Mesenchymal stem cell (in vitro differentiated cells and primary cell): ENCODE measurements around the gene MRPL42.

ENCODE experiments used
- DNase-seq: peaks from one replicate; pipeline ENCODE4 v3.0.0-alpha.2; 2013
- H2AFZ ChIP-seq: one replicate; pipeline ENCODE4 v1.6.1; 2013; ENCODE audit warnings: low read depth, mild to moderate bottlenecking, control low read depth, inconsistent platforms, low read length, moderate library complexity
- H2AK5ac ChIP-seq: 2 replicates; pipeline ENCODE4 v1.6.1; 2013; ENCODE audit warnings: low read length, moderate library complexity, mild to moderate bottlenecking, inconsistent platforms; ENCODE audit not compliant: severe bottlenecking
- H2BK120ac ChIP-seq: one replicate; pipeline ENCODE4 v1.6.1; 2013; ENCODE audit warnings: low read depth, mild to moderate bottlenecking, inconsistent platforms, low read length, moderate library complexity
- H2BK12ac ChIP-seq, 2 experiments: one replicate each; pipeline ENCODE4 v1.6.1; 2013; ENCODE audit warnings: inconsistent platforms in 2 of 2, low read length in 2 of 2, mild to moderate bottlenecking in 2 of 2, moderate library complexity in 2 of 2, control low read depth in 1 of 2
- H2BK15ac ChIP-seq: one replicate; pipeline ENCODE4 v1.6.1; 2013; ENCODE audit warnings: mild to moderate bottlenecking, low read depth, inconsistent platforms; ENCODE audit not compliant: poor library complexity, severe bottlenecking
- H2BK5ac ChIP-seq: 2 replicates; pipeline ENCODE4 v1.6.1; 2013; ENCODE audit warnings: low read depth, mild to moderate bottlenecking, low read length, control low read depth, inconsistent platforms; ENCODE audit not compliant: poor library complexity, severe bottlenecking
- H3K14ac ChIP-seq, 2 experiments: one replicate each; pipeline ENCODE4 v1.6.1; 2013; ENCODE audit warnings: inconsistent platforms in 2 of 2, low read length in 2 of 2, control low read depth in 1 of 2, mild to moderate bottlenecking in 1 of 2, moderate library complexity in 1 of 2
- H3K18ac ChIP-seq, 2 experiments: one replicate each; pipeline ENCODE4 v1.6.1; 2013; ENCODE audit warnings: inconsistent platforms in 2 of 2, low read length in 2 of 2, control low read depth in 1 of 2, low read depth in 1 of 2, mild to moderate bottlenecking in 1 of 2
- H3K23ac ChIP-seq, 2 experiments: one replicate each; pipeline ENCODE4 v1.6.1; 2013; ENCODE audit warnings: inconsistent platforms in 2 of 2, low read length in 2 of 2, mild to moderate bottlenecking in 2 of 2, moderate library complexity in 2 of 2, control low read depth in 1 of 2
- H3K27ac ChIP-seq: 2 replicates; pipeline ENCODE4 v1.5.1; 2013; ENCODE audit warnings: mild to moderate bottlenecking, moderate library complexity, low read length, control low read depth, inconsistent platforms; ENCODE audit not compliant: poor library complexity, severe bottlenecking
- H3K27me3 ChIP-seq, 2 experiments: 2 replicates each; pipeline versions ENCODE4 v1.6.1 to v1.7.0; 2013; ENCODE audit warnings: low read length in 2 of 2, mild to moderate bottlenecking in 2 of 2, moderate library complexity in 2 of 2, control low read depth in 1 of 2, inconsistent platforms in 1 of 2; ENCODE audit not compliant: control insufficient read depth in 1 of 2, insufficient read depth in 1 of 2
- H3K36me3 ChIP-seq, 2 experiments: 2 replicates each; pipeline versions ENCODE4 v1.6.1 to v1.7.0; 2013; ENCODE audit warnings: low read length in 2 of 2, control low read depth in 1 of 2, inconsistent platforms in 1 of 2, low read depth in 1 of 2, mild to moderate bottlenecking in 1 of 2; ENCODE audit not compliant: insufficient read depth in 2 of 2, control insufficient read depth in 1 of 2
- H3K4ac ChIP-seq, 2 experiments: one replicate each; pipeline ENCODE4 v1.6.1; 2013; ENCODE audit warnings: inconsistent platforms in 2 of 2, low read length in 2 of 2, mild to moderate bottlenecking in 2 of 2, moderate library complexity in 2 of 2, control low read depth in 1 of 2, low read depth in 1 of 2
- H3K4me1 ChIP-seq: 2 replicates; pipeline ENCODE4 v1.6.1; 2013; ENCODE audit warnings: low read depth, low read length, control low read depth; ENCODE audit not compliant: control insufficient read depth, insufficient read depth
- H3K4me2 ChIP-seq: 2 replicates; pipeline ENCODE4 v1.6.1; 2013; ENCODE audit warnings: low read length, mild to moderate bottlenecking, inconsistent platforms; ENCODE audit not compliant: poor library complexity, severe bottlenecking
- H3K4me3 ChIP-seq, 2 experiments: 2 replicates each; pipeline versions ENCODE4 v1.5.1 to v1.7.0; 2013; ENCODE audit warnings: low read length in 2 of 2, mild to moderate bottlenecking in 2 of 2, control low read depth in 1 of 2, low read depth in 1 of 2; ENCODE audit not compliant: insufficient read depth in 1 of 2
- H3K79me1 ChIP-seq: replicated peaks from 2 replicates; pipeline ENCODE4 v1.6.1; 2013; ENCODE audit warnings: mild to moderate bottlenecking, control low read depth, low read length, inconsistent platforms; ENCODE audit not compliant: poor library complexity, severe bottlenecking
- H3K9ac ChIP-seq: 2 replicates; pipeline ENCODE4 v1.7.0; 2013; ENCODE audit warnings: mild to moderate bottlenecking, low read length, moderate library complexity
- H3K9me3 ChIP-seq: 2 replicates; pipeline ENCODE4 v1.7.0; 2013; ENCODE audit warnings: mild to moderate bottlenecking, low read length; ENCODE audit not compliant: control insufficient read depth
- H4K8ac ChIP-seq: one replicate; pipeline ENCODE4 v1.6.1; 2013; ENCODE audit warnings: inconsistent platforms, mild to moderate bottlenecking, low read length, moderate library complexity
- H4K91ac ChIP-seq: one replicate; pipeline ENCODE4 v1.6.1; 2013; ENCODE audit warnings: mild to moderate bottlenecking, low read length, inconsistent platforms
- WGBS: methylation state at CpG from one replicate; pipeline ENCODE4 v1.1.7; 2013; ENCODE audit warnings: mixed read lengths; 5-methylcytosine and 5-hydroxymethylcytosine counted together

MRPL42 gene

DNA sequence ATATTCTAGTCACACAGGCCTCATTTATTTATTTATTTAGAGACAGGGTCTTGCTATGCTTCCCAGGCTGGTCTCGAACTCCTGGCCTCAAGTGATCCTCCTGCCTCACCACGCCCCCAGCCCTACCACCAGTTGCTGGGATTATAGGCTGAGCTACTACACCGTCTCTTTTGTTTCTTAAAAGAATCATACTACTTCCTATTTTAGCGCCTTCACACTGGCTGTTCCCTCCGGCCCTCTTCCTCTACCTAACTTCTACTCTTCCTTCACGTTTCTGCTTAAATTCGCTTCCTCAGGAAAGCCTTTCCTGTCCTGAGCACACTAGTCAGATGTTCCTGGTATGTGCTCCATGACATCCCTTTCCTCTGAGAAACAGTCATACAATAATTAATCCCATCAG is 6.4 kb upstream of the MRPL42 start:
- Histone ChIP-seq H3K4me2 (no peak overlapping the region), H2AK5ac (no peak overlapping the region), H3K27me3 (no peaks in the 10 kb centered on the region), H3K4me3 (no peak overlapping the region), H3K9me3 (no peaks in the 10 kb centered on the region), H2BK120ac (no peak overlapping the region), H2BK5ac (no peak overlapping the region), H3K27ac (no peak overlapping the region), H2BK15ac (no peak overlapping the region), H3K9ac (no peak overlapping the region), H3K18ac (no peak overlapping the region), H3K23ac (no peak overlapping the region), H4K91ac (no peak overlapping the region), H3K36me3 (no peaks in the 10 kb centered on the region), H3K4me1 (no peaks in the 10 kb centered on the region), H4K8ac (no peak overlapping the region), H3K4ac (no peak overlapping the region), H3K14ac (no peak overlapping the region), H2AFZ (no peak overlapping the region), H2BK12ac (no peak overlapping the region), H3K79me1 (no peaks in the 10 kb centered on the region)
- WGBS: 86% methylated on average over 7 of the region's 7 CpGs
- no peak for DNase-seq

GRCh38 chr12:93461503-93461902 is 5.8 kb upstream of the MRPL42 start:
- no peak overlapping the region for H2BK15ac ChIP-seq
- H3K79me1 ChIP-seq: no peaks in the 10 kb centered on the region
- no peak overlapping the region for H2AK5ac ChIP-seq
- H2AFZ ChIP-seq: no peak overlapping the region
- no peak overlapping the region for H3K23ac ChIP-seq
- no peak overlapping the region for H3K4me2 ChIP-seq
- no peak overlapping the region for H2BK12ac ChIP-seq
- no peak overlapping the region for H3K14ac ChIP-seq
- H3K36me3 ChIP-seq: no peaks in the 10 kb centered on the region
- H2BK120ac ChIP-seq: no peak overlapping the region
- H2BK5ac ChIP-seq: no peak overlapping the region
- no peak overlapping the region for H3K4ac ChIP-seq
- H3K4me1 ChIP-seq: no peaks in the 10 kb centered on the region
- 95% methylated on average over 2 of the region's 3 CpGs for WGBS
- H4K8ac ChIP-seq: no peak overlapping the region
- H3K4me3 ChIP-seq: no peak overlapping the region
- H4K91ac ChIP-seq: no peak overlapping the region
- DNase-seq: peak; percentile 32
- H3K18ac ChIP-seq: no peak overlapping the region
- H3K9ac ChIP-seq: no peak overlapping the region
- H3K27me3 ChIP-seq: no peaks in the 10 kb centered on the region
- H3K27ac ChIP-seq: no peak overlapping the region
- no peaks in the 10 kb centered on the region for H3K9me3 ChIP-seq

DNA sequence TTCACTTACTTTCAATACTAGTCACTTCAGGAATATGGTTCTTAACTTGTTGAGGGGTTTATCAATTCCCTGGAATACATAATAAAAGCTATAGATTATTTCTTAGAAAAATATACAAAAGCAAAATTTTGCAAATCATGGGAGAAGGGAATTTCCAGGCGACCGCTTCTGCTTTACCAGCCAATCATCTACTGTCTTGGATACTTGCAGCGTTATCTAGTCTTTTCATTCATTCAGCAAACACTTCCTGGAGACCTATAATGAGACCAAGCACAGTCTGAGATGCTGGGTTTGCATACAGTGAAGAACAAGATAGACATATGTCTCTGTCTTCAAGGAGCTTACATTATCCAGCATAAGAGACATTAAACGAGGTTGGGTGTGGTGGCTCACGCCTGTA is 1.5 kb upstream of the MRPL42 start:
- Histone ChIP-seq H3K36me3 (peaks cover 0 to 8% of the 10 kb centered on the region in 2 experiments), H2BK120ac (no peak overlapping the region), H2AFZ (no peak overlapping the region), H2AK5ac (no peak overlapping the region), H3K9ac (no peak overlapping the region), H2BK5ac (no peak overlapping the region), H3K27ac (no peak overlapping the region), H2BK12ac (no peak overlapping the region), H3K14ac (no peak overlapping the region), H3K23ac (no peak overlapping the region), H3K4ac (no peak overlapping the region), H3K4me1 (peaks cover 1% of the 10 kb centered on the region), H3K27me3 (no peaks in the 10 kb centered on the region), H4K8ac (no peak overlapping the region), H4K91ac (no peak overlapping the region), H3K4me3 (no peak overlapping the region), H2BK15ac (no peak overlapping the region), H3K79me1 (no peaks in the 10 kb centered on the region), H3K4me2 (no peak overlapping the region), H3K9me3 (no peaks in the 10 kb centered on the region), H3K18ac (no peak overlapping the region)
- WGBS: 95% methylated on average over 5 of the region's 5 CpGs
- DNase-seq: no peak

DNA sequence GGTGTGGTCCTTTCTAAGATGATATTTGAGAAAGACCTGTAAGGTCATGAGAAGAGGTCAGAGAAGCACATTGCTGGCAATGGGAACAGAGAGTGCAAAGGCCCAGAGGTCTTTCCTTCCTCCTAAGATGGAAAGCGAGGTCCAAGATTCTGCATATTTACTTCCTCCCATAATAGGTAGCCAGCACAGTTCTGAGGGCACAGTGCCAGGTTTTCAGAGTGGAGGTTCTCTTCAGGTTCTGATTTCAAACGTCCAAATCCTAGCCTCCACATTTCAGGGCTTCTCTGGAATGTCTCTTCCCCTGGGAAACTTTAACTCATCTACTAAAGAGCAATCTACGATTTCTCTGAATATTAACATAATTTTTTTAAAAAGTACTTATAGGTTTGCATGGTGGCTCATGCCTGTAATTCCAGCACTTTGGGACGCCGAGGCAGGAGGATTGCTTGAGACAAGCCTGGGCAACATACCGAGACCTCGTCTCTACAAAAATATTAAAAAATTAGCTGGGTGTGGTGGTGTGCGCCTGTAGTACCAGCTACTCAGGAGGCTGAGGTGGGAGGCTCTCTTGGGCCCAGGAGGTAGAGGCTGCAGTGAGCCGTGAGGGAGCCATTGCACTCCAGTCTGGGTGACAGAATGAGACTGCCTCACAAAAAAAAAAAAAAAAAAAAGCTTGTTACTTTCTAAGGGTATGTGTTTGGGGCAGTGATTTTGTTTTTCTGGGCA is 526 bp upstream of the MRPL42 start:
- no peak for DNase-seq
- Histone ChIP-seq H3K27me3 (no peaks in the 10 kb centered on the region), H2BK12ac (no peak overlapping the region), H3K4me1 (peaks cover 1% of the 10 kb centered on the region), H3K36me3 (peaks cover 0 to 15% of the 10 kb centered on the region in 2 experiments), H2BK120ac (no peak overlapping the region), H3K79me1 (no peaks in the 10 kb centered on the region), H2AK5ac (no peak overlapping the region), H4K91ac (no peak overlapping the region), H2BK15ac (no peak overlapping the region), H3K4ac (no peak overlapping the region), H3K4me3 (peak overlapping the region in 1 of 2 experiments; percentile 95), H3K9ac (peak overlapping the region; percentile 95), H3K27ac (no peak overlapping the region), H4K8ac (no peak overlapping the region), H3K14ac (no peak overlapping the region), H3K4me2 (no peak overlapping the region), H3K18ac (no peak overlapping the region), H2AFZ (no peak overlapping the region), H3K23ac (no peak overlapping the region), H2BK5ac (no peak overlapping the region), H3K9me3 (no peaks in the 10 kb centered on the region)
- WGBS: 95% methylated on average over 8 of the region's 9 CpGs
